NOMO-1 treated with dmso at 0.1 percent for 144 hours (cell line): ENCODE results near the gene ZDHHC12.

Experiments used
- DNase-seq: peaks from one replicate; lab custom pipeline; 2025; ENCODE audit not compliant: unreplicated experiment; lab: John Stamatoyannopoulos, UW

ZDHHC12 gene

DNA sequence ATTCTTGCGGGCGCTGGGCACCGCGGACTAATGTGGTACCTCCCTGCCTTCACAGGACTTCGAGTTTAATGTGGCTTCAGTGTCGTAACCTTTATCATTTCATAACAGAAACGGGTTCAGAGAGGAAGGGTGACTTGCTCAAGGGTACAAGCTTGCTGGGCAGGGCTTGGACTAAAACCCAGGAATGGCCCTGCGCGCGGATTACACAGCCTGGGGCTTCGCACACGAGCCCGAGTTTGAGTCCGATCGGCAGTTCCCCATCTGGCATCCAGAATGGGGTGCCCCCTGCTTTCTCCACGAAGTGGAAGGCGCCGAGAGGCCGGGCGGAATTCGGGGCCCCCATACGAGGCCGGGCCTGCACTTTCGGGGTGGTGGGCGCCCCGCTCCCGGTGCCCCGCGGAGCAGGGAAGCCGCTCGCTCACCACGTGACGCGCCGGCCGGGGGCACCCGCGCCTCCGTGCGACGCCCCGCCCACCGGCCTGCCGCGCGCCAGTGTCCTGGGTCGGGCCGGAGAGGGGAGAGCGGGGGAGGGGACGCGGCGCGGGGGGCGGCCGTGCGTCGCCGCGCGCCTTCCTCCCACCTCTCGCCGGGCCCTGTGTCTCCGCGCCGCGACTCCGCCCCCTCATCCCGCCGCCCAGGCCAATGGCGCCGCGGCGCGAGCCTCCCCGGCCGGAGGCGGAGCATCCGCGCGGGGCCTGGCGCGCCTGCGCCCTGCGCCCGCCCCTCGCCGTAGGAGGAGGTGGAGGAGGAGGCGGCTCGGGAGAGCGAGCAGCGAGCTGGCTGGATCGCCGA lies 35.2 kb downstream of the ZDHHC12 start, which contains the start of gene SET:
Gene SET (plus strand): TSS at position 722 of the 792 bp plus-strand sequence. CDS start 361 bp downstream, outside the sequence.
- peak; percentile 92 for DNase-seq

DNA sequence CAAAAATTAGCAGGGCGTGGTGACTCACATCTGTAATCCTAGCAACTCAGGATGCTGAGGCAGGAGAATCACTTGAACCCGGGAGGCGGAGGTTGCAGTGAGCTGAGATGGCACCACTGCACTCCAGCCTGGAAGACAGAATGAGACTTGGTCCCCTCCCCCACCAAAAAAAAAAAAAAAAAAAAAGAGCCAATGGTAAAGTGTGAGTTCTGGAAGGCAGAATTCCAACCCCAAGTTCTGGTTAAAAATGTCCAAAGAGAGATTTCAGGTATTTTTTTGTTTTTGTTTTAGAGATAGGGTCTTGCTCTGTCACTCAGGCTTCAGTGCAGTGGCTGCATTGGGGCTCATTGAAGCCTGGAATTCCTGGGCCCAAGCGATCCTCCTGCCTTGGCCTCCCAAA lies 36.5 kb downstream of the ZDHHC12 start:
- no peak for DNase-seq

DNA sequence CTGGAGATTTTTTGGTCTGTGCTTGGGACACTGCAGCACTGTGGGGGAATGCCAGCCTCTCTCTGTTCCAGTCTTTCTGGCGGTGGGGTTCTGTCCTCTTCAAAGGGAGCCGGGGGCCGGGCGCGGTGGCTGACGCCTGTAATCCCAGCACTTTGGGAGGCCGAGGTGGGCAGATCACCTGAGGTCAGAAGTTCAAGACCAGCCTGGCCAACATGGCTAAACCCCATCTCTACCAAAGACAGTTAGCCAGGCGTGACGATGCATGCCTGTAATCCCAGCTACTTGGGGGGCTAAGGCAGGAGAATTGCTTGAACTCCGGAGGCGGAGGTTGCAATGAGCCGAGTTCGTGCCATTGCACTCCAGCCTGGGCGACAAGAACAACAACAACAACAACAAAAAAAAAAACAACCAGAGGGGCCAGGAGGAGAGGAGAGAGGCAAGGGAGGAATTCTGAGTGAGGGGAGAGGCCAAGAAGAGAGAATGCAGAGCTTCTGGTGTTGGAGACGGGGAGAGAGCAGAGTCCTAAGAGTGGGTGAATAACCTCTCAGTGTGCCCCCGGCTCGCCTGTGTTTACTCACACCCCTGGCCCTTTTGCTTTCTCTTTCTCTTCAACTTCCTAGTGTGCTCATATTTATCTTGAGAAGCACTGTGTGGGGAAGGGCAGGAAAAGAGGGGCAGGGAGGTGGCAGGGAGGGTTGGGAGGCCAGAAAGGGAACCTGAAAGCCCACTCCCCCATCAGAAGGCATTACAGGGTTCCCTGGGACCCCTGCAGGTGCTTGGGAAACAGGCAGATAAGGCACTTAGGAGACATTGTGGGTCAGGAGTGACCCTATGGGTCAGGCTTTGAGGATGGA lies 38.1 kb downstream of the ZDHHC12 start:
- peak; percentile 4 for DNase-seq

DNA sequence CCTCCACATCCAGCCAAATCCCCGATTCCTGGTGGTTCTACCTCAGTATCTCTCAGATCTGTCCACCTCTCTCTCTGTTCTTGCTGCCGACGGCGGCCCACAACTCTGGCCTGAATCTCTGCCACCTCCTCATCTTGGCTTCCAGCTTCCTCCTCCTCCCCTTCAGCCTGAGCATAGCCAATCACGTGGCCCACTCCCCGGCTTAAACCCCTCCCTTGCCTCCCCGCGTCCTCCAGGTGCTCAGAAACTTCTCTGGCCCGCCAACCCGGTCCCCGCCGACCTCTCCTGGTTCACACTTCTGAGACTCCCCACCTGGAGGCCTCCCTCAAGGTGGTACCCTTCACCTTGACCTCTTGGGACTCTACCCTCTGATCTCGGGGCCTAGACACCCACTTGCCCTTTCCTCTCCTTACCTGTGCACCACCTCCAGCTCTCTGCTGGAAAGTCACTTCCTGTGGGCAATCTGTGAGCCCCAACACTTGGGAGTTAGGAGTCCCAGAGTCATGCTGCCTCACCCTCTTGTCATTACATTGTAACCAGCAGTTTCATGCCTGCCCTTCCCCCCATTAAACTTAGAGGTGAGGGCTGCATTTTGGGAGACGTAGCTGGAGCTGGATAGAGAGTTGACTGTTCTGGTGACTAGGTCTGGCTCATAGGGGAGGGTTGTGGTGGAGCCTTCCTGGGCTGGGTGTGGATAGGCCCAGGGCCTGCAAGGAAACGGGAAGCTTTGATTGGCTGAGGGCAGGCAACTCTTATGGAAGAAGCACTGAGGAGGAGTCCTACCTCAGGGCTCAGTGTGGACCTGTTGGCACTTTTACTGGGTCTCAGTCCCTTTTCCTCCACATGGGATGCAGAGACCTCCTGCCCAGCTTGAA lies 39.4 kb downstream of the ZDHHC12 start:
- DNase-seq = peak; percentile 80

DNA sequence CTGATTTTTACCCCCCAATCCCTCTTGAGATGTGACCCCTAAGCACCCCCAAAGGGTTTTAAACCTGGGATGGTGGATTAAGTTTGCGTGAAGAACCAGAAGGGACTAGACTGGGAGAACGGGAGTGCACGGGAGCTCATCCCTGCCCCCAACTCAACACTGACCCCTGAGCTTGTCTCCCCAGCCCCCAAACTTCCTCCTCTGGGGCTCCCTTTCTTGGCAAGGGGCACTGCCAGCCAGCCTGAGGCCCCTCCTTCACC lies 39.9 kb downstream of the ZDHHC12 start:
- DNase-seq = peak; percentile 33

DNA sequence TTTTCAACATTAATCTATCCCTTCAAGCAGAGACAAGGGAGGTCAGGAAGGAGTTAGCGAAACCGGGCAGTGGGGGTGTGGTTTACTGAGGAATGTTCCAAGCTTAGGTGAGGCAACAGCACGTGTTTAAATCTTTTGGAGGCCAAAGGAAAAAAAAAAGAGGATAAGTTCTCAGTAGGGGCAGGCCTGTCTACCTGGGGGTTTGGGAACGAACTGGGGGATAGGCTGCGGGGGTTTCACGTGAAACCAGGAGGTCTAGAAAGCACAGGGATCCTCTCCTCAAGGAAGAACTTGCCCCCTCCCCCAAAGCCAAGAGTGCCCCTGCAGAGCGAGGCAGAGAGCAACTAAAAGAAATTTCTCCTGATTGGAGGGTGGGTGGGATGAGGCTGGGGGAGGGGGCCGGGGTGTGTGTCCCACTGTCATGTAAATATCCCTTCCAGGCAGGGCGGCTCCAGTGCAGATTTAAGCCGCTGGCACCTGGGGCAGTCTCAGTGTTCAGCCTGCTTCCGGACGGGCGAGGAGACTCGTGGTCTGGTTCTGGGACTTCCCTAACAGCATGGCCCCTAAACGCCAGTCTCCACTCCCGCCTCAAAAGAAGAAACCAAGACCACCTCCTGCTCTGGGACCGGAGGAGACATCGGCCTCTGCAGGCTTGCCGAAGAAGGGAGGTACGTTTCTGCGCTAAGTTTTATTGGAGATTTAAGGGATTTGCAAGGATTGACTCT lies 40.4 kb downstream of the ZDHHC12 start:
- DNase-seq = peak; percentile 51

DNA sequence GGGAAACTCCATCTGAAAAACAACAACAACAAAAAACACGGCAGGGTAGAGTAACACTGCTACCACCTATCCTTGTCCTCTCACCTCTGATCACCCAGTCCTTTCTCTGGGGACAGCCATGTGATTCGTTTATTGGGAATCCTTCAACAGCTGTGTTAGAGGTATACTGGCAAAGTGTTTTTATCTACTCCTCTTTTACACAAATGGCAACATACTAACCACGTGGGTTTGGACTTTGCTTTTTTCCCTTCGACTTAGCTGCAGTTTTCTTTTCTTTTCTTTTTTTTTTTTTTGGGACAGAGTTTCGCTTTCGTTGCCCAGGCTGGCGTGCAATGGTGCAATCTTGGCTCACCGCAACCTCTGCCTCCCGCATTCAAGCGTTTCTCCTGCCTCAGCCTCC lies 46.1 kb downstream of the ZDHHC12 start:
- DNase-seq = no peak

DNA sequence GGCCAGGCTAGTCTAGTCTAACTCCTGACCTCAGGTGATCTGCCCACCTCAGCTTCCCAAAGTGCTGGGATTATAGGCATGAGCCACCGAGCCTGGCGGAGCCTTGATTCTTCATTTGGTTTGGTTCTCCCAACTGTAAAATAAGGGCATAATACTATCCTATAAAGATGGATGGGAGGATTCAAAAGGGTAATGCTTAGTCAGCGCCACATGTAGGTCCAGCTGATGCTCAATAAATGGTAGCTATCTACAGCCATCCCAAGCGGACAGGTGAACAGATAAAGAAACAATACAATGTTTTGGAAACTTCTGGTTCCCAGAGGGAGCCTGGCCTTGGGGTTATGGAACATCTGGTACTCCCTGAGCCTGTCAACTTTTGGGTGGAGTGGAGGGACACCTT lies 48.5 kb downstream of the ZDHHC12 start:
- DNase-seq = no peak
